H9 (cell line): Measurements from ENCODE around the gene CRY2. TPM values are rescaled to one million over a fixed set of nuclear protein-coding genes. Genes with fewer than 3 reads are reported as not detected.

Experiments used
- DNase-seq: peaks from one replicate; pipeline ENCODE4 v3.0.0-alpha.2; 2017
- H2AFZ ChIP-seq: one replicate; pipeline ENCODE4 v1.6.1; 2013; ENCODE audit warnings: mild to moderate bottlenecking, low read length, control low read depth, moderate library complexity
- H2AK5ac ChIP-seq: 2 replicates; pipeline ENCODE4 v1.6.1; 2013; ENCODE audit warnings: low read length, control low read depth, mixed read lengths; ENCODE audit not compliant: insufficient read length
- H2BK120ac ChIP-seq: one replicate; pipeline ENCODE4 v1.6.1; 2013; ENCODE audit warnings: low read depth, mild to moderate bottlenecking, low read length, control low read depth, inconsistent platforms; ENCODE audit not compliant: poor library complexity, severe bottlenecking
- H2BK12ac ChIP-seq: 2 replicates; pipeline ENCODE4 v1.6.1; 2013; ENCODE audit warnings: low read length, control low read depth, mixed read lengths, low read depth; ENCODE audit not compliant: insufficient read length
- H2BK15ac ChIP-seq: 2 replicates; pipeline ENCODE4 v1.6.1; 2013; ENCODE audit warnings: low read depth, low read length, control low read depth
- H2BK20ac ChIP-seq: one replicate; pipeline ENCODE4 v1.6.1; 2013; ENCODE audit warnings: low read depth, mild to moderate bottlenecking, low read length, control low read depth, inconsistent platforms; ENCODE audit not compliant: poor library complexity, severe bottlenecking
- H2BK5ac ChIP-seq: 2 replicates; pipeline ENCODE4 v1.6.1; 2013; ENCODE audit warnings: low read length, control low read depth, mixed read lengths; ENCODE audit not compliant: insufficient read length
- H3K14ac ChIP-seq: 2 replicates; pipeline ENCODE4 v1.6.1; 2013; ENCODE audit warnings: low read length, control low read depth; ENCODE audit not compliant: insufficient read depth
- H3K18ac ChIP-seq: 2 replicates; pipeline ENCODE4 v1.6.1; 2013; ENCODE audit warnings: low read depth, mild to moderate bottlenecking, mixed read lengths, low read length, control low read depth; ENCODE audit not compliant: insufficient read length
- H3K23ac ChIP-seq: 2 replicates; pipeline ENCODE4 v1.6.1; 2013; ENCODE audit warnings: low read length, control low read depth, mixed read lengths, low read depth; ENCODE audit not compliant: insufficient read length
- H3K23me2 ChIP-seq: 2 replicates; pipeline ENCODE4 v1.6.1; 2013; ENCODE audit warnings: low read depth, mild to moderate bottlenecking, mixed read lengths, low read length, control low read depth; ENCODE audit not compliant: insufficient read length, poor library complexity, severe bottlenecking
- H3K27ac ChIP-seq: 2 replicates; pipeline ENCODE4 v1.5.1; 2013; ENCODE audit warnings: low read length, control low read depth, mixed read lengths, low read depth; ENCODE audit not compliant: insufficient read length
- H3K27me3 ChIP-seq: 2 replicates; pipeline ENCODE4 v1.6.1; 2013; ENCODE audit warnings: low read length, control low read depth, inconsistent platforms; ENCODE audit not compliant: insufficient read depth
- H3K4ac ChIP-seq: 2 replicates; pipeline ENCODE4 v1.6.1; 2013; ENCODE audit warnings: low read depth, mild to moderate bottlenecking, control low read depth, inconsistent platforms, low read length, moderate library complexity
- H3K4me1 ChIP-seq: 2 replicates; pipeline ENCODE4 v1.6.1; 2013; ENCODE audit warnings: low read length, control low read depth, inconsistent platforms; ENCODE audit not compliant: insufficient read depth
- H3K4me2 ChIP-seq: 2 replicates; pipeline ENCODE4 v1.6.1; 2013; ENCODE audit warnings: low read length, control low read depth, mixed read lengths; ENCODE audit not compliant: insufficient read length, insufficient read depth
- H3K56ac ChIP-seq: 2 replicates; pipeline ENCODE4 v1.6.1; 2013; ENCODE audit warnings: low read depth, mild to moderate bottlenecking, mixed read lengths, low read length, control low read depth; ENCODE audit not compliant: insufficient read length
- H3K79me1 ChIP-seq: 2 replicates; pipeline ENCODE4 v1.6.1; 2013; ENCODE audit warnings: low read depth, mild to moderate bottlenecking, moderate library complexity, low read length, control low read depth, inconsistent platforms; ENCODE audit not compliant: insufficient read depth, poor library complexity, severe bottlenecking
- H3K79me2 ChIP-seq: 2 replicates; pipeline ENCODE4 v1.6.1; 2013; ENCODE audit warnings: low read length, control low read depth, inconsistent platforms; ENCODE audit not compliant: insufficient read depth
- H3K9ac ChIP-seq: 2 replicates; pipeline ENCODE4 v1.6.1; 2013; ENCODE audit warnings: low read length, control low read depth, mixed read lengths; ENCODE audit not compliant: insufficient read length; ENCODE audit errors: extremely low read depth
- H3K9me3 ChIP-seq: one replicate; pipeline ENCODE4 v1.6.1; 2013; ENCODE audit warnings: low read depth, low read length, inconsistent platforms; ENCODE audit not compliant: control insufficient read depth
- H3T11ph ChIP-seq: one replicate; pipeline ENCODE4 v1.6.1; 2013; ENCODE audit warnings: mild to moderate bottlenecking, low read length, control low read depth, inconsistent platforms
- H4K20me1 ChIP-seq: one replicate; pipeline ENCODE4 v1.6.1; 2013; ENCODE audit not compliant: control insufficient read depth, insufficient read length, insufficient read depth
- H4K5ac ChIP-seq: 2 replicates; pipeline ENCODE4 v1.6.1; 2013; ENCODE audit warnings: low read depth, mild to moderate bottlenecking, mixed read lengths, low read length, control low read depth; ENCODE audit not compliant: insufficient read length
- H4K8ac ChIP-seq: replicated peaks from 2 replicates; pipeline ENCODE4 v1.6.1; 2013; ENCODE audit warnings: low read length, control low read depth, mixed read lengths, low read depth; ENCODE audit not compliant: insufficient read length
- H4K91ac ChIP-seq: 2 replicates; pipeline ENCODE4 v1.6.1; 2013; ENCODE audit warnings: low read depth, mild to moderate bottlenecking, moderate library complexity, mixed read lengths, low read length, control low read depth; ENCODE audit not compliant: insufficient read length
- H3K27ac Mint-ChIP-seq, 3 experiments: 2 replicates in 2 of 3; 3 replicates in 1 of 3; pipeline ENCODE4 v1.8.0; 2020 to 2021; ENCODE audit warnings: mixed read lengths in 3 of 3, mild to moderate bottlenecking in 1 of 3, moderate library complexity in 1 of 3
- H3K27me3 Mint-ChIP-seq: 2 replicates; pipeline ENCODE4 v1.8.0; 2021; ENCODE audit warnings: low read depth, mild to moderate bottlenecking, moderate library complexity, mixed read lengths
- H3K36me3 Mint-ChIP-seq, 3 experiments: 2 replicates in 2 of 3; 3 replicates in 1 of 3; pipeline ENCODE4 v1.8.0; 2020 to 2021; ENCODE audit warnings: low read depth in 3 of 3, mixed read lengths in 3 of 3; ENCODE audit not compliant: insufficient read depth in 1 of 3
- H3K4me1 Mint-ChIP-seq, 2 experiments: 2 replicates each; pipeline ENCODE4 v1.8.0; 2020; ENCODE audit warnings: mixed read lengths in 2 of 2
- H3K4me3 Mint-ChIP-seq, 2 experiments: 2 replicates in 1 of 2; 3 replicates in 1 of 2; pipeline ENCODE4 v1.8.0; 2020 to 2021; ENCODE audit warnings: mild to moderate bottlenecking in 2 of 2, mixed read lengths in 2 of 2, moderate library complexity in 1 of 2
- H3K9me3 Mint-ChIP-seq, 2 experiments: 2 replicates in 1 of 2; 3 replicates in 1 of 2; pipeline ENCODE4 v1.8.0; 2020; ENCODE audit warnings: mild to moderate bottlenecking in 2 of 2, mixed read lengths in 2 of 2, moderate library complexity in 1 of 2
- CTCF ChIP-seq: fragments of 200-600 bp; sonication (generic); conservative IDR thresholded peaks from 3 replicates; pipeline ENCODE4 v1.8.0; 2021; ENCODE audit warnings: antibody characterized with exemption, mild to moderate bottlenecking
- WGBS: extraction: QIAGEN DNeasy Blood & Tissue Kit; methylation state at CpG from one replicate; pipeline ENCODE4 v1.1.7; 2013; ENCODE audit warnings: missing lambda C conversion rate, low lambda C conversion rate, mixed read lengths; ENCODE audit not compliant: insufficient read length; ENCODE audit errors: extremely low coverage; 5-methylcytosine and 5-hydroxymethylcytosine counted together
- total RNA-seq: library from RNA; stranded (reverse); gene quantifications from 2 replicates; pipeline ENCODE4 v1.2.1, GENCODE V29; 2021

Gene CRY2
- total RNA-seq, 1 experiment from 2014 or later, result 14.4 TPM

- Mint-ChIP-seq H3K27ac (peak overlapping the region in 1 of 3 experiments; percentile 56; a peak in 2 of 7 replicates), H3K36me3 (peaks cover 1 to 61% (median 60%) of the 10 kb centered on the region in 3 experiments), H3K9me3 (no peaks in the 10 kb centered on the region), H3K27me3 (no peaks in the 10 kb centered on the region), H3K4me3 (no peak overlapping the region; a peak in 1 of 5 replicates), H3K4me1 (peaks cover 5 to 15% of the 10 kb centered on the region in 2 experiments; a peak in 3 of 4 replicates)
- WGBS, result no CpG with 5 or more reads among the region's 8 CpGs
- Histone ChIP-seq H3K56ac (no peak overlapping the region), H2BK20ac (no peak overlapping the region), H2BK5ac (no peak overlapping the region), H3K14ac (no peak overlapping the region), H4K20me1 (no peaks in the 10 kb centered on the region), H3K79me1 (no peaks in the 10 kb centered on the region), H4K91ac (no peak overlapping the region), H2BK120ac (no peak overlapping the region), H3K9me3 (no peaks in the 10 kb centered on the region), H3K4me2 (no peak overlapping the region), H2AK5ac (no peak overlapping the region), H2BK12ac (no peak overlapping the region), H3K18ac (no peak overlapping the region), H4K5ac (no peak overlapping the region), H3K4me1 (no peaks in the 10 kb centered on the region), H3K23ac (no peak overlapping the region), H3K27ac (no peak overlapping the region), H3K4ac (no peak overlapping the region), H3T11ph (no peak overlapping the region), H3K79me2 (no peaks in the 10 kb centered on the region), H3K23me2 (no peaks in the 10 kb centered on the region), H3K27me3 (no peaks in the 10 kb centered on the region), H2BK15ac (no peak overlapping the region), H4K8ac (no peak overlapping the region), H3K9ac (no peak overlapping the region), H2AFZ (no peak overlapping the region)
- TF ChIP-seq CTCF, result no peak
- DNase-seq, result no peak
Observed at GRCh38 chr11:45932217-45932616, 84.9 kb downstream of the CRY2 start.

Other genes starting within 250 kb of the CRY2 start
- 0.39 and 0.57 TPM in 2 replicates for gene CHST1, start 181.9 kb upstream of the CRY2 start, total RNA-seq
- gene SLC35C1, start 42.3 kb upstream of the CRY2 start, total RNA-seq, result 8.9 and 10.4 TPM in 2 replicates
- 30.1 and 30.2 TPM in 2 replicates for gene MAPK8IP1, start 38.2 kb downstream of the CRY2 start, total RNA-seq
- gene FREY1, start 59.8 kb downstream of the CRY2 start, total RNA-seq, result 2.1 and 2.2 TPM in 2 replicates
- 28.6 and 30.8 TPM in 2 replicates for gene PEX16, start 70.4 kb downstream of the CRY2 start, total RNA-seq
- 95.6 and 108 TPM in 2 replicates for gene LARGE2, start 75.2 kb downstream of the CRY2 start, total RNA-seq